NCI-H82 (cell line): Measurements from ENCODE around the gene POLR1F.

Experiments
- DNase-seq: peaks from one replicate; lab custom pipeline; 2025; lab: John Stamatoyannopoulos, UW

Gene POLR1F

GRCh38 chr7:19708397-19709248 is at the start of gene POLR1F:
Gene POLR1F (minus strand): TSS chr7:19709037. CDS start chr7:19709016, 21 bp downstream.
- peak; percentile 97 for DNase-seq

- DNase-seq = peak; percentile 70
Measured at GRCh38 chr7:19754521-19755116, 45.8 kb upstream of the POLR1F start.

GRCh38 chr7:19752020-19752419 is 43.2 kb upstream of the POLR1F start:
- peak; percentile 42 for DNase-seq

- no peak for DNase-seq
Measured at GRCh38 chr7:19749658-19750057, 40.8 kb upstream of the POLR1F start.

- peak; percentile 74 for DNase-seq
Measured at GRCh38 chr7:19747740-19748339, 39.0 kb upstream of the POLR1F start.

GRCh38 chr7:19744075-19744474 is 35.2 kb upstream of the POLR1F start:
- no peak for DNase-seq

- DNase-seq = no peak
Measured at GRCh38 chr7:19728716-19729115, 19.9 kb upstream of the POLR1F start.

- no peak for DNase-seq
Measured at GRCh38 chr7:19725770-19726169, 16.9 kb upstream of the POLR1F start.

GRCh38 chr7:19715499-19715898 is 6.7 kb upstream of the POLR1F start:
- DNase-seq = no peak

- DNase-seq = peak; percentile 54
Measured at GRCh38 chr7:19713676-19714075, 4.8 kb upstream of the POLR1F start.

- no peak for DNase-seq
Measured at GRCh38 chr7:19709249-19709578, 377 bp upstream of the POLR1F start.

GRCh38 chr7:19707240-19707639 is 1.6 kb downstream of the POLR1F start:
- no peak for DNase-seq

GRCh38 chr7:19705663-19706062 is 3.2 kb downstream of the POLR1F start:
- DNase-seq = no peak

GRCh38 chr7:19701471-19701870 is 7.4 kb downstream of the POLR1F start:
- no peak for DNase-seq

- no peak for DNase-seq
Measured at GRCh38 chr7:19700936-19701335, 7.9 kb downstream of the POLR1F start.

- no peak for DNase-seq
Measured at GRCh38 chr7:19698331-19698730, 10.5 kb downstream of the POLR1F start.

GRCh38 chr7:19696926-19697325 is 11.9 kb downstream of the POLR1F start:
- DNase-seq = no peak

GRCh38 chr7:19692111-19692828 is 16.6 kb downstream of the POLR1F start:
- no peak for DNase-seq

- DNase-seq = no peak
Measured at GRCh38 chr7:19690736-19691135, 18.1 kb downstream of the POLR1F start.

GRCh38 chr7:19689130-19689529 is 19.7 kb downstream of the POLR1F start:
- peak; percentile 12 for DNase-seq

GRCh38 chr7:19681596-19681995 is 27.2 kb downstream of the POLR1F start:
- no peak for DNase-seq

- DNase-seq = no peak
Measured at GRCh38 chr7:19677180-19677579, 31.7 kb downstream of the POLR1F start.

GRCh38 chr7:19675816-19676215 is 33.0 kb downstream of the POLR1F start:
- DNase-seq = no peak
